PFSK-1 (cell line): ENCODE measurements around the gene MLNR.

ENCODE experiments used
- POLR2AphosphoS5 ChIP-seq: IDR thresholded peaks from 2 replicates; pipeline ENCODE4 v1.6.1; 2012; ENCODE audit warnings: low read depth, mild to moderate bottlenecking, control low read depth, low read length, moderate library complexity
- TAF1 ChIP-seq: IDR thresholded peaks from 2 replicates; pipeline ENCODE4 v1.6.1; 2012; ENCODE audit warnings: low read length, control low read depth, borderline replicate concordance; ENCODE audit not compliant: insufficient read depth
- TF ChIP-seq, protein P1 (sequence below), 2 experiments: IDR thresholded peaks; 2 replicates each; pipeline versions ENCODE4 v1.6.1 to v1.8.0; 2011 to 2012; ENCODE audit warnings: low read depth in 2 of 2, low read length in 2 of 2, control low read depth in 1 of 2, inconsistent platforms in 1 of 2, mild to moderate bottlenecking in 1 of 2, moderate library complexity in 1 of 2; ENCODE audit not compliant: insufficient read depth in 1 of 2

DNA sequence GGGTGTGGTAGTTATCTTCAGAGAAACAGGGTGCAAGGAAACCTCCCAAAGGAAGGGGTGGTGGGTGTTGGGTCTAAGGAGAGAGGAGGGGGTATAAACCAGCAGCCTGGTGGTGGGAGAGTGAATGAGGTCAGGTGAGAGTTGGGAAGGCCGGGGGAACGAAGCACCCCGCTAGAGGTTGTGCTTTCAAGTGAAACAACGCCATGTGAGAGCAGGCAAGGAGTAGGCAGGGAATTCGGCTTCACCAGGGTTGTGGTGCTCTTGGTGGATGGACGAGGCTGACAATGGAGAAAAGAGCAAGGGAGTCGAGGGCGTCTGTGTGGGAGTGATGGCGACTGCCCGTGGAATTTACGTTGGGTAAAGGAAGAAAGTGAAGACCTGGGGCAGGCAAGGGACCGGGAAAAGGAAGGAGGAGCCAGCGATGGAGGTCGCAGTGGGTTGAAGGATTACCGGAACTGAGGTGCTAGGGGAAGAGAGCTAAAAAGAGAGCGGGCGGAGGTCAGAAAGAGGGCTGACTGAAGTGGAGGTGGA lies 2.1 kb upstream of the MLNR start:
- no peak for TF ChIP-seq POLR2AphosphoS5
- TF ChIP-seq, protein P1, sequence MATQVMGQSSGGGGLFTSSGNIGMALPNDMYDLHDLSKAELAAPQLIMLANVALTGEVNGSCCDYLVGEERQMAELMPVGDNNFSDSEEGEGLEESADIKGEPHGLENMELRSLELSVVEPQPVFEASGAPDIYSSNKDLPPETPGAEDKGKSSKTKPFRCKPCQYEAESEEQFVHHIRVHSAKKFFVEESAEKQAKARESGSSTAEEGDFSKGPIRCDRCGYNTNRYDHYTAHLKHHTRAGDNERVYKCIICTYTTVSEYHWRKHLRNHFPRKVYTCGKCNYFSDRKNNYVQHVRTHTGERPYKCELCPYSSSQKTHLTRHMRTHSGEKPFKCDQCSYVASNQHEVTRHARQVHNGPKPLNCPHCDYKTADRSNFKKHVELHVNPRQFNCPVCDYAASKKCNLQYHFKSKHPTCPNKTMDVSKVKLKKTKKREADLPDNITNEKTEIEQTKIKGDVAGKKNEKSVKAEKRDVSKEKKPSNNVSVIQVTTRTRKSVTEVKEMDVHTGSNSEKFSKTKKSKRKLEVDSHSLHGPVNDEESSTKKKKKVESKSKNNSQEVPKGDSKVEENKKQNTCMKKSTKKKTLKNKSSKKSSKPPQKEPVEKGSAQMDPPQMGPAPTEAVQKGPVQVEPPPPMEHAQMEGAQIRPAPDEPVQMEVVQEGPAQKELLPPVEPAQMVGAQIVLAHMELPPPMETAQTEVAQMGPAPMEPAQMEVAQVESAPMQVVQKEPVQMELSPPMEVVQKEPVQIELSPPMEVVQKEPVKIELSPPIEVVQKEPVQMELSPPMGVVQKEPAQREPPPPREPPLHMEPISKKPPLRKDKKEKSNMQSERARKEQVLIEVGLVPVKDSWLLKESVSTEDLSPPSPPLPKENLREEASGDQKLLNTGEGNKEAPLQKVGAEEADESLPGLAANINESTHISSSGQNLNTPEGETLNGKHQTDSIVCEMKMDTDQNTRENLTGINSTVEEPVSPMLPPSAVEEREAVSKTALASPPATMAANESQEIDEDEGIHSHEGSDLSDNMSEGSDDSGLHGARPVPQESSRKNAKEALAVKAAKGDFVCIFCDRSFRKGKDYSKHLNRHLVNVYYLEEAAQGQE (IDR thresholded peaks at IDR 0.05; ENCODE audit: insufficient read depth in 1 of 2, low read depth in 2 of 2, low read length in 2 of 2): no peak
- no peak for TF ChIP-seq TAF1
